ENCODE results near the gene CACNA1F.
"Not testable (repeated sequence)": the region's sequence is repeated elsewhere in the genome, so short reads cannot be mapped to it uniquely, and the experiment has no call there.

The CACNA1F gene

DNA sequence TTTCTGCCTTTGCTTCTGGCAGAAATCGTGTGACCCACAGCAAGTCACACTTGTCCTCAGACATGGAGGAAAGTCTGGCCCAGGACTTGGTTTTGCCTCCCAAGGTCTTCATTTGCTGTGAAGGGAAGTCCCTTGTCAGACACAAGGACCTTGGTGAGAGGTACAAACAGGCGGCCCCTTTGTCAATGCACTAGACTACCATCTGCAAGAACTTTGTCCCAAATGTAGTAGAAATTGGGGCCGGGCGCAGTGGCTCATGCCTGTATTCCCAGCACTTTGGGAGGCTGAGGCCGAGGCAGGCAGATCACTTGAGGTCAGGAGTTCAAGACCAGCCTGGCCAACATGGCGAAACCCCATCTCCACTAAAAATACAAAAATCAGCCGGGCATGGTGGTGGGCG lies 59.6 kb downstream of the CACNA1F start:
- not testable (repeated sequence) for DNase-seq

GRCh38 chrX:49172280-49172780 lies 60.8 kb downstream of the CACNA1F start:
- peak; percentile 44 for DNase-seq

DNA sequence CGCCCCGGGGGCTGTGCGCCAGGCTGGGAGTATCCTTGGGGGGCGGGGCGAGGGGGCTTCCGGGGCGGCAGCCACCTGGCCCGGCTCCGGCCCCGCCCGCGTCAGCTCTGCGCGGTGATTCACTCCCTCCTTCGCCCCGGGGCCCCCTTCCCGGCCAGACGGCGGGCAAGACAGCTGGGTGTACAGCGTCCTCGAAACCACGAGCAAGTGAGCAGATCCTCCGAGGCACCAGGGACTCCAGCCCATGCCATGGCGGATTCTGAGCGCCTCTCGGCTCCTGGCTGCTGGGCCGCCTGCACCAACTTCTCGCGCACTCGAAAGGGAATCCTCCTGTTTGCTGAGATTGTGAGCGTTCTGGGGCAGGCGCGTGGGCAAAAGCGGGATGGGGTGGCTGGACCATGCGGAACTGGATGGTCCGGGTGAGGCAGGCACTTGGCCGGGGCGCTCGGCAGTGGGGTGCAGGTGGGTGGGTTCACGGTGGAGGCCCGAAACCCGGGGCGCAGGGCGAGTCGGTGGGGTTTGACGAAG lies 61.3 kb downstream of the CACNA1F start, which contains the start of gene PLP2:
TSS of gene PLP2 (plus strand) at position 147 of the 528 bp plus-strand sequence. CDS start at position 250, 103 bp downstream.
- DNase-seq, result peak; percentile 43

DNA sequence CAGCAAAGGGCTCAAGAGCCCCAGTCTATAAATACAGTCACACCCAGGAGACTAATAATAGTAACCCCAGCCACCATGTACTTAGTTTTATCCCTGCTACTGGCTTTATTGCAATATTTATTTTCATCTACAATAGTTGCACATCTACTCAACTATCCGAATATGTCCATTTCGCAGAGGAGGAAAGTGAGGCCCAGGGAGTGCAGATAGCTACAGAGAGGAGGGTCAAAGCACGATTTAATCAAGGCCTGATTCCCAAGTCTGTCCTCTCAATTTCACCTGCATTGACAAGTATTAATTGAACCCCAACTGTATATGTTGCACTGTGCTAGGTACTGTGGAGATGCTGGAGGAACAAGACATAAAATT lies 65.4 kb downstream of the CACNA1F start:
- no peak for DNase-seq

GRCh38 chrX:49166914-49167739 lies 66.0 kb downstream of the CACNA1F start:
- DNase-seq, result peak; percentile 79

DNA sequence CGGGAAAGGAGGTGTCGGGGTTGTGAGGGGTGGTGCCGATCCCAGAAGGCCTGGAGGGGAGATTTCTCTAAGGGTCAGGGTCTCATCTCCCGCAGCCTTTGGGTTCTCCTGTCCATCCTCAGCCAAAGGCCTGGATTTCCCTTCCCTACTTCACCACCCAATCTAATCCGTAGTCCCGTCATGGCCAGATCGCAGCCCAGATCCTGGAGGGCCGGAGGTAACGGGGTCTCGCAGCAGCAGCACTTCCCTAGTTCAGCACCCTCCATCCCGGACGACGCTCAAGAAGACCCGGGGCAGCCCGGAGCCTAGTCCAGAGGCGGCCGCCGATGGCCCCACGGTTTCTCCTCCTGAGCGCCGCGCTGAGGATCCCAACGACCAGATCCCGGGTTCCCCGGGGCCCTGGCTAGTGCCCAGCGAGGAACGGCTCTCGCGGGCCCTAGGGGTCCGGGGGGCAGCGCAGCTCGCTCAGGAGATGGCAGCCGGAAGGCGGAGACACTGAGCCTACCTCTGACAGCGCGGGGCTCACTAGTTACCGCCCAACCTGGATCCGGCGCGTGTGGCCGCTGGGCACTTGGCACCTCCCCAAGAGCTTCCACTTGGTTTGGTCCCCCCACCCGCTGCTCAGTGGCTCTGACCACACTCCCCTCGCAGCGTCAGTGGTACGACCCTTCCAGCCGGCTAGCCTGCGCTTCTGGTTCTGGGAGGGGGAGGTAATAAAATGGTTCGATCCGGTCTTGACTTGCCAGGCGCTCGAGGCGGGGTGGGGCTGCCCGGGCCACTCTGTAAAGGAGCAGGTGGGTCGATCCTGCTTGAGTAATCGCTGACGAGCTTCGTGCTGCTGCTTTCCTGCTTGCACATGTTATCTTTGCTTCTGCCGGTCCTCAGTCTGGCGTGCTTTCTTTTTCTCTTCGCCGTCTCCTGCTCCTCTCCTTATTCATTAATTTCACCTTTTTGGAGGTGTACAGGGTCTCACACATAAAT lies 66.9 kb downstream of the CACNA1F start:
- DNase-seq, result peak; percentile 58

DNA sequence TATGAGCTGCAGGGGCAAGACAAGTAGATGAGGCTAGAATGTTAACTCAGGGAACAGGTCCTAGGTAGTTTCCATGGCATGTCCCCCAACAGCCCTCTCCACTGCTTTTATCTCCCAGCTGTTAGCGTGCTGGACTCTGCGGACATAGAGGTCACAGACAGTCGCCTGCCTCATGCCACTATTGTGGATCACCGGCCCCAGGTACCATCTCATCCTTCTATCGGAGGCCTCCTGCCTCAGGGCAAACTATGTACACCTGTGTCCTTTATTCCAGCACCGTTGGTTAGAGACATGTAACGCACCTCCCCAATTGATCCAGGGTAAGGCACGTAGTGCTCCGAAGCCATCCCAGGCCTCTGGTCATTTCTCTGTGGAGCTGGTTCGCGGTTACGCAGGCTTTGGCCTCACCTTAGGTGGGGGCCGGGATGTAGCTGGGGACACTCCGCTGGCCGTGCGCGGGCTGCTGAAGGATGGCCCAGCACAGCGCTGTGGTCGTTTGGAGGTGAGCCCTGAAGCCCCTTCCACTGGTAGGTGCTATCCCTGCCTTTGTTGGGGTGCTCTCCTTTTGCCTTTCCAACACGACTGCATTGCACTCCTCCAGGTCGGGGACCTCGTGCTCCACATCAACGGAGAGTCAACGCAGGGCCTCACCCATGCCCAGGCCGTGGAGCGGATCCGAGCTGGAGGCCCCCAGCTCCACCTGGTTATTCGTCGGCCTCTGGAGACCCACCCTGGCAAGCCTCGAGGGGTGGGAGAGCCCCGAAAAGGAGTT lies 68.4 kb downstream of the CACNA1F start:
- DNase-seq, result no peak

- peak; percentile 83 for DNase-seq
These were observed 69.4 kb downstream of the CACNA1F start for GRCh38 chrX:49163555-49164419.

GRCh38 chrX:49162620-49163019 lies 70.5 kb downstream of the CACNA1F start, which contains the start of gene MAGIX:
Gene MAGIX (plus strand): TSS chrX:49162758. CDS start chrX:49162890, 132 bp downstream.
- no peak for DNase-seq

DNA sequence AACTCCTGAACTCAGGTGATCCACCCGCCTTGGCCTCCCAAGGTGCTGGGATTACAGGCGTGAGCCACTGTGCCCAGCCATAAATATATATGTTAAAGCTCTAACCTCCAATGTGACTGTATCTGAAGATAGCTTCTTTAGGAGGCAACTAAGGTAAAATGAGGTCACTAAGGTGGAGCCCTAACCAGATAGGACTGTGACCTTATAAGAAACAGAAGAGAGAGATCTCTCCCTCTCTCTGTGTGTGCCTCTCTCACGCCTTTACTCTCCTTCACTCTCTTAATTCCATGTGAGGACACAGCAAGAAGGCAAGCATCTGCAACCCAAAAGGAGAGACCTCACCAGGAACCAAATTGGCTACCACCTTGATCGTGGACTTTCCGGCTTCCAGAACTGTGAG lies 71.5 kb downstream of the CACNA1F start:
- no peak for DNase-seq

DNA sequence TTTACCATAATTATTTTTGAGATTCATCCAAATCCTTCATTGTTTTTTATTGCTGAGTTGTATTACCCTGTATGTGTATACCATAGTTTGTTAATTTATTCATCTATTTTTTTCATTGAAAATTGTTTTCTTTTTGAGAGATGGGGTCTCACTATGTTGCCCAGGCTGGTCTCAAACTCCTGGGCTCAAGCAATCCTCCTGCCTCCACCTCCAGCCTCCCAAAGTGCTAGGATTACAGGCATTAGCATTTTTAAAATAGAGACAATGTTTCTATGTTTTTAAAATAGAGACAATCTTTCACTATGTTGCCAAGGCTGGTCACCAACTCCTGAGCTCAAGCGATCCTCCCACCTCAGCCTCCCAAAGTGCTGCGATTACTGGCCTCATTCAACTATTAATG lies 72.2 kb downstream of the CACNA1F start:
- DNase-seq, result no peak

DNA sequence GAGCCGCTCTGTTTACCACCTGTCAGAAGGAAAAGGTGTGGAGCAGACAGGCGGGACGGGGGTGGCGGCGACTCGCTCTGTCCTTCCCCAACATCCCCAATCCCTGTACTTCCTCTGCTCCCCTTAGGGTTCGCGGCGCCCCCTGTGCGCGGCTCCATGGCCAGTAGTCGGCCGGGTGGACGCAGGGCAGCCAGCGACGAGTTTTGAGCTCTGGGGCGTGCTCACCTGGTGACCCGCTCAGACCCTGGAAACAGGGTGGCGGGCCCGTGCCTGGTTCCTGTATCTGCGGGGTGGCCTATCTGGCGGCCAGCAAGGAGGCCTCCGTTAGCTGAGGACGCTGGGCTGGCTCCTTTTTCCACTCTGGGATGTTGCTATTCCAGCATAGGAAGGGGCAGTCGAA lies 75.9 kb downstream of the CACNA1F start:
- DNase-seq, result no peak

DNA sequence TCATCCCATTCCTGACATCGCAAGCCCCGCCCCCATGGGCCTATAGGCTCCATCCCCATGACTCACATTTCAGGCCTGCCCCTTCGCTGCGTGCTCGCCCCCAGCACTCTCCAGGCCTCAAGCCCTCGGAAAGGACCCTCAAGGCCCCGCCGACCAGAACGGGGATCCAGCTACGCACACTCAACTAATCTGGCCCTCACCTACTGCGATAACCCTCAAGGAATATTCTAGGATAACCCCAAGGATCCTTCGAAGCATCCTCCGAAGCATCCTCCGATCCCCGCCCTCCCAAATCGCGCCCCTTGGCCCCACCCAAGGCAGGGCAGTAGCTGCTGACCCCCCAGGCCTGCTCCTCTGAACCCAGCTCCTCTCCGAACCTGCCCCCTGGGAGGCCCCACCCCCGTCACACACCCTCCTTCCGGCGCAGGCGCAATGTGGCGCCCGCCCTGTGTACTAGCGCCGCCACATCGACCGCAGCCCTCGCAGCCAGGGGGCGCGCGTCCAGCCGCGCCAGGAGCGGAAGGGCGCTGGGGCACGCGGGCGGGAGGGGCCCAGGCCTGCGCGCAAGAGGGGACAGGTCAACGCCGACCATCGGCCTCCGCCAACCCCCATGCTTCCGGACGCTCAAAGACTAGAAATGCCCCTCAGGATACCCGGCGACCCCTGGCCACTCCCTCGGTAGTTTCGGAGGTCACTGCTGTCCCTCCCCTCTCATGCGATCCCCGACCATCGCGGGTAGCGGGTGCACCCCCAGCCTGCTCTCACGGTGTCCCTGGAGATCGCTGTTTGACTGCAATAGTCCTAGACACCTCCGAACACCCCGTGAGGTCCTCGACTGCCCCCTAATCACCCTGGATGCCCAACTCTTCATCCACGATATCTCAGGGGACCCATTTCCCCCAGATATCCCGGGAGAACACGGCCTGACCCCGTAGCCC lies 77.0 kb downstream of the CACNA1F start:
- DNase-seq, result peak; percentile 92

DNA sequence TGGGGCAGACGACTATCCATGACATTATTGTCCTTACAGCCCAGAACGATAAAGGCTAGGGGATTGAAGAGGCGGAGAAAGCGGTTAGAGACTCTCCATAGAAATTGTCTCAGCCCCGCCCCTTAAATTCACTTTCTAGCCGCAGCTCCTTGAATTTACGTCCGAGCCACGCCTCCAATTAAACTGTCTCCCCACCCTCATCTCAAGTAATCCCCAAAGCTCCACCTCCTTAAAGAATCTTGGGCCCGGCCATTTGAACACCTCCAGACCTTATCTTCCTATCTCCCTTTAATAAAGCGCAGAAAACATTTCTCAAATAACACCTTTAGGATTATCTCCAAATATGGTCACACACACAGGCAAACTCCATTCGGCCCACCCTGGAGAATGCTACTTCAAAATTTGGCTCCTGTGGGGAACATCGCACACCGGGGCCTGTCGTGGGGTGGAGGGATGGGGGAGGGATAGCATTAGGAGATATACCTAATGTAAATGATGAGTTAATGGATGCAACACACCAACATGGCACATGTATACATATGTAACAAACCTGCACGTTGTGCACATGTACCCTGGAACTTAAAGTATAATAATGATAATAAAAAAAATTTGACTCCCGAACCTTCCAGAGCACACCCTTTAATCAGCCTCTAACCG lies 77.8 kb downstream of the CACNA1F start:
- peak; percentile 71 for DNase-seq
